ENCODE measurements around the gene CACNA1G.

CACNA1G gene

DNA sequence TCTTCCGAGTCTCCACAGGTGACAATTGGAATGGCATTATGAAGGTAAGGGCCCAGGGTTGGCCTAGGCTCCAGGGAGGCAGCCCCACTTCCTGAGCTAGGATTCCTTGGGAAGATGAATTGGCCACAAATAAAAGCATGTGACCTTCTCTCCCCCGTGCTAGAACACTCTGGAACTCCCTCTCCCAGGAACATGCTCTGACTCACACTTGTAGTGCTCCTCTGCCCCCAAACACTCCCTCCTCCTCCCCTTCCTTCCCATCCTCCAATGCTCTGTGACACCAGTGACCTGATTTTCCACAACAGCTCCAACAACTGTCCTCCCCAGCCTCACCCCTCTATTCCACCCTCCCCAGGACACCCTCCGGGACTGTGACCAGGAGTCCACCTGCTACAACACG is 57.8 kb downstream of the CACNA1G start:
- DNase-seq: no peak

DNA sequence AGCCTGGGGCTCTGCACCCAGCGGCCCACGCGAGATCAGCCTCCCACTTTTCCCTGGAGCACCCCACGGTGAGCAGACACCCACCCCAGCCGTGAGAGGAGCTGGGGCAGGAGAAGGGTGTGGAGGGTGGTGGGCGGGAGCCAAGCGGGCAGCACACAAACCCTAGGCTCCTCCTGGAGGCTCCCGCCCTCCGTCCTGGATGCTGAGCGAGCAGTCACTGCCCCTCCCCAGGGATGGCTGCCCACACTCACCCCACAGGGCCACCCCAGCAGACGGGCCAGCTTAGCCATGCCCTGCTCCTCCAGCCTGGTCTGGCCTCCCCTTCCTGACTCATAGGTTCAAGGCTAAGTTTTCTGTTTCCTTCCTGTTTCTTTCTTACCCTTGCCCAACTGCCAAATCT is 58.4 kb downstream of the CACNA1G start:
- no peak for DNase-seq

DNA sequence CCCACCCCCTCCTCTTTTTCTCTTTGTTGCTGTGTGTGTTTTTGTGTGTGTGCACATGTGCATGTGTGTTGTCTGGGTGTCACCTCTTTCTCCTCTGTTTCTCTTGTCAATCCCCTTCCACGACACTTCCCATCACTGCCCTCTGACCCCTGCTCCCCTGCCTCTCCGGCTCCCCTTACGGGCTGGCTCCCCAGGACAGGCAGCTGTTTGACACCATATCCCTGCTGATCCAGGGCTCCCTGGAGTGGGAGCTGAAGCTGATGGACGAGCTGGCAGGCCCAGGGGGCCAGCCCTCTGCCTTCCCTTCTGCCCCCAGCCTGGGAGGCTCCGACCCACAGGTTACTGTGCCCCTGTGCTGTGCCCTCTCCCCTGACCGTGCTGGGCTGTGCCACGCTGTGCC is 59.0 kb downstream of the CACNA1G start:
- DNase-seq: no peak

DNA sequence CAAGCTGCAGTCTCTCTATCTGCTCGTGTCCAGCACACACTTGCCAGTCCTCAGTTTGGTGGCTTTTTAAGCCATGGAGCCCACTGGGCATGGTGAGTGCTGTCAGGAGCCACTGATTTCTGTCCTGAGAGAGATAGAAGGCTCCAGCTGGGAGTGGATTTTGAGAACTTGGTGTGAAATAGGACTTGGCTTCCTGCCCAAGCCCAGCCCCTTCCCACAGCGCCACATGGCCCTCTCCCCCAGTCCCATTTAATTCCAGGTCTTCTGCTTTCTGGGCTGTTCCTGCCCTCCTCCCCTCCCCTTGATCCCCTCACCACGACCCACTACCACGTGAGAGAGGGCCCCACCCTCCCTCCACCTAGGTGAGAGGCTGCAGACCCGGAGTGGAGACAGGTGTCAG is 59.7 kb downstream of the CACNA1G start:
- DNase-seq: no peak

DNA sequence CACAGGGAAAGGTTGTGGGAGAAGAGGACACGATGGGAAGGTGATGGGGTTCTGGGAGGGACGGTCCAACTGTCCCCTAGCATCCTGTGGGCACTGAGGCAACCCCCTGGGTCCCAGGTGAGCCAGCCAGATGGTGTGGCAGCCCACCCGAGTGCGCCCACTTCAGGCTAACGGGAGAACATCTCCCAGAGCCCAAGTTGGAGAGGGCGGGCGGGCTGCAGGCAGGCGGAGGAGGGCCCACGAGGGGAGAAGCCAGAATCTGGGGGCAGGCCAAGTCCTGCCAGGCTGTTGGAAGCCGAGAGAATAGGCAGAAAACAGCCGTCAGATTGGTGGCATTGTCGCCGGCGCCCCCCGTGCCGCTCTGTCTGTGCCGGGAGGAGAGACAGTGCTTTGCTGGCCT is 60.3 kb downstream of the CACNA1G start:
- no peak for DNase-seq

DNA sequence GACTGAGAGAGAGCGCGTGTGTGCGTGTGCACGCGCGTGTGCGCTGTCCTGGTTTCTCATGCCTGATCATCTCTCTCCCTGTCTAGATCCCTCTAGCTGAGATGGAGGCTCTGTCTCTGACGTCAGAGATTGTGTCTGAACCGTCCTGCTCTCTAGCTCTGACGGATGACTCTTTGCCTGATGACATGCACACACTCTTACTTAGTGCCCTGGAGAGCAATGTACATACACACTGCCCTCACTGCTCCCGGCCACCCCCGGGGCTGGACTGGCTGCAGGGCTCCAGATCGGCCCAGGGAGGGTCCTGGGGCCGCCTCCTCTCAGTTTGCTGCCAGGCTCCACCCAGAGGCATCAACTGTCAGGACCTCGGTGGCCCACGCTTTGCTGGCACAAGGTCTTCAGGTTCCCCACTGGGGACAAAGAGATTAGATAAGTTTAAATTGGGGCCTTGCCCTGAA is 61.1 kb downstream of the CACNA1G start:
- no peak for DNase-seq

DNA sequence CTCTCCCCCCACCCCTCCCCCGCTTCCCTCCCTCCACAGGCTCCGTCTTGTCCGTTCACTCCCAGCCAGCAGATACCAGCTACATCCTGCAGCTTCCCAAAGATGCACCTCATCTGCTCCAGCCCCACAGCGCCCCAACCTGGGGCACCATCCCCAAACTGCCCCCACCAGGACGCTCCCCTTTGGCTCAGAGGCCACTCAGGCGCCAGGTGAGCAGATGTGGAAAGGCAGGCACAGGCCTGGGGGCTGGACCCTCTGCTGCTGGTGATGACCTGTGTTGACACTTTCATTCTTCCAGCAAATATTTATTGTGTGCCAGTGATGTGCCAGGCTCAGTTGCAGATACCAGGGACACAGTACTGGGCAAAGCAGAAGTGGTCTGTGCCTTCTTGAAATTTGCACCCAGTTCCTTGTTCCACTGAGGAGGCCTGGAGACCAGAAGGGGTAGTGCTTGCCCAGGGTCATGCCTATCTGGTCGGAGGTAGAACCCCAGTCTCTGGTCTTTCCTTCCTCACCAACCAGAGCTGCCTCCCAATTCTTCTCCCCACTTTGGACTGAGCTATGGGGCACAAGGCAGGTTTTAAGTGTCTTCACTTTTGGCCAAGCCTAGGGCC is 63.9 kb downstream of the CACNA1G start:
- DNase-seq: no peak

DNA sequence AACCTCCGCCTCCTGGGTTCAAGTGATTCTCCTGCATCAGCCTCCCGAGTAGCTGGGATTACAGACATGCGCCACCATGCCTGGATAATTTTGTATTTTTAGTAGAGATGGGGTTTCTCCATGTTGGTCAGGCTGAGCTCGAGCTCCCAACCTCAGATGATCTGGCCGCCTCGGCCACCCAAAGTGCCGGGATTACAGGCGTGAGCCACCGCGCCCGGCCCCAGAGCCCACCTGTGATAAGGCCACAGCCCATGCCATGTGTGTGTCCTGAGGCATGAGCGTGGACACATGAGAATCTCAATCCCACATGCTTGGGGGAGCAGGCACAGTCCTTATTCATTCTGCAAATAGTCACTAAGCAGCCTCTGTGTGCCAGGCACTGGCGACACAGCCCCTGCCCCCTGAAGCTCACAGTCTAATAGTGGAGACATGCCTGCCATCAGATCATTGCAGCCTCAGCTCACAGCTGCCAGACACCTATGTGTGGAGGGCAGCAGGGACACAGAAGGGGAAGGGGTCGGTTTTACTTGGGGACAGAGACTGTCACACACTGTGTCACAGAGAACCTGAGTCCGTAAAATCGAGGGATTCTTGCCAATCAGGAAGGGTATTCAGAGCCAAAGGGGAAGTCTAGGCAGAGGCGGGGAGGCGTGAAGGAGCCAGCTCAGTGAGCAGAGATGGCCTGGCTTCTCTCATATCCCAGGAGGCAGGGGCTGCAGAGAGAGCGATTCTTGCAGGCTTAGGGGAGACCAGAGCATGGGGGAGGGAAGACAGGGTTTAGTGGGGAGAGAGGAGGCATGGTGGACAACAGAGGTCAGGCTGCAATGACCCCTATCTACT is 64.7 kb downstream of the CACNA1G start:
- no peak for DNase-seq

DNA sequence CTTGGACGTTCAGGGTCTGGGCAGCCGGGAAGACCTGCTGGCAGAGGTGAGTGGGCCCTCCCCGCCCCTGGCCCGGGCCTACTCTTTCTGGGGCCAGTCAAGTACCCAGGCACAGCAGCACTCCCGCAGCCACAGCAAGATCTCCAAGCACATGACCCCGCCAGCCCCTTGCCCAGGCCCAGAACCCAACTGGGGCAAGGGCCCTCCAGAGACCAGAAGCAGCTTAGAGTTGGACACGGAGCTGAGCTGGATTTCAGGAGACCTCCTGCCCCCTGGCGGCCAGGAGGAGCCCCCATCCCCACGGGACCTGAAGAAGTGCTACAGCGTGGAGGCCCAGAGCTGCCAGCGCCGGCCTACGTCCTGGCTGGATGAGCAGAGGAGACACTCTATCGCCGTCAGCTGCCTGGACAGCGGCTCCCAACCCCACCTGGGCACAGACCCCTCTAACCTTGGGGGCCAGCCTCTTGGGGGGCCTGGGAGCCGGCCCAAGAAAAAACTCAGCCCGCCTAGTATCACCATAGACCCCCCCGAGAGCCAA is 65.6 kb downstream of the CACNA1G start:
- peak in 3 of 4 experiments; percentile 15 to 57 (median 26) for DNase-seq

DNA sequence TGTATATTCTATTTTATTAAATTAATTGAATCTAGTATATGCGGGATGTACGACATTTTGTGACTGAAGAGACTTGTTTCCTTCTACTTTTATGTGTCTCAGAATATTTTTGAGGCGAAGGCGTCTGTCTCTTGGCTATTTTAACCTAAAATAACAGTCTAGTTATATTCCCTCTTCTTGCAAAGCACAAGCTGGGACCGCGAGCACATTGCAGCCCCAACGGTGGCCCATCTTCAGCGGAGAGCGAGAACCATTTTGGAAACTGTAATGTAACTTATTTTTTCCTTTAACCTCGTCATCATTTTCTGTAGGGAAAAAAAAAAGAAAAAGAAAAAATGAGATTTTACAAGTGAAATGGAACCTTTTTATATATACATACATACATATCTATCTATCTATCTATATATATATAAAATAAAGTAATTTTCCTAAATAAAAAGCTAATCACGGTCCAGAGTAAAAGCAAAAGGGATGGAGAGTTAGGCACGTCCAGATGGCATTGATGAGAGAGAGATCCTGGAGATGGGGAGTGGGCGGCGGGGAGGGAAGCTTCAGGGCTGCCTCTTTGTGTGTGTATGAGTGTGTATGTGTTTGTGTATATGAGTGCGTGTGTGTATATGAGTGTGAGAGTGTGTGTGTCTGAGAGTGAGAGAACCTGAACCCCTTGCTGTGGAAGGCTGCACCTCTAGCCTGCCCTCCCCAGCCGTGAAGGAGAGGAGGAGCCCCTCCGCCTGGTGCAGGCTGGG is 66.7 kb downstream of the CACNA1G start:
- DNase-seq: no peak

DNA sequence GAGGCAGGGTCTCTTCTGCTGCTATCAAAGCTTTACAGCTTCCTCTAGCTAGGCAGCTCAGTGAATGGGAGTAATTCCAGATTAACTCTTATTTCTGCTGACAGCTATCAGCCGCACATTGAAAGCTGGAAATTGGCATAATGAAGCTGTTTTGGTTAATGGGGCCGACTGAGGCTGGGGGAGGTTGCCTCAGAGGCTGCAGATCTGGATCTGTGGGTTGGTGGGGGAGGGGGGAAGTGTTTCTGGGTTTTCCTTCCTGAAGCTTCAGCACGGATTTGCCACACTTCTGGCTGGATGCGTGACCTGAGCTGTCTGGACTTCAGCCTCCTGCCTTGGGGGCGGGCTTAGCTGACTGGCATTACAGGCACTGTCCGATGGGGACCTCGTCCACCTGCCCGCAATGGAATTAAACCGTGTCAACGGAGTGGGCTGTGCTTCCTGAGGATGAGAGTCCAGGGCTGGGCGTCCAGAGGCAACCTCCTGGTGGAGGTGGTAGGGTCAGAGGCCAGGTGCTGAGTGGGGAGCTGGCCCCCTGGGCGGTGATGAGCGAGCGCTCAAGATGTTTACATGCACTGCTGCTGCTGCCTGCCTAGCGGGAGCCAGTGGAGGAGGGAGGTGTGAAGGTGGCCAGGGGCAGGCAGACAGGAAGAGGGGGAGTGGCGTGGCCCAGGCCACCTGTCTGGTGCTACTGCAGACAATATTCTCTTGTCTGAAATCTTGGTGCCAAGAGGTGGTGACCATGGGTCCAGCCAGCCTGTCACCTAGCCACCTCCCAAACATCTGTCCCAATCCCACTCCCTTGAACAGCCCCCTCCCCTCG is 67.5 kb downstream of the CACNA1G start:
- DNase-seq: no peak

DNA sequence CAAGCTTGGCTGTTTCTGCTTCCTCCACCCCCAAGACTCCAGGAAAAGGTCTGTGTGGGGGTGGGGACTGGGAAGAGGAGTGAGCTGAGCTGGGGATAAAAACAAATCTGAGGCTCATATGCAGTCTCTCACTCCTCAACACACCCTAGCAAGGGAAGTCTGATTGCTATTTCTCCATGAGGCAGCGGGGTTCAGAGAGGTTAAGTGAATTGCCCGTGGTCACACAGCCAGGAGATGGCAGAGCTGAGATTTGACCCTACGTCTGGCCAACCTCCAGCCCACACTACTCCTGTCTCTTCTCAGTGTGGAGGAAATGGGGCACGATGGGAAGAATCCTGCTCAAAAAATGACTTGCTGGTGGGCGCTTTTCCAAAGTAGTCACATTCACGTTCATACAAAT is 69.4 kb downstream of the CACNA1G start:
- no peak for DNase-seq

DNA sequence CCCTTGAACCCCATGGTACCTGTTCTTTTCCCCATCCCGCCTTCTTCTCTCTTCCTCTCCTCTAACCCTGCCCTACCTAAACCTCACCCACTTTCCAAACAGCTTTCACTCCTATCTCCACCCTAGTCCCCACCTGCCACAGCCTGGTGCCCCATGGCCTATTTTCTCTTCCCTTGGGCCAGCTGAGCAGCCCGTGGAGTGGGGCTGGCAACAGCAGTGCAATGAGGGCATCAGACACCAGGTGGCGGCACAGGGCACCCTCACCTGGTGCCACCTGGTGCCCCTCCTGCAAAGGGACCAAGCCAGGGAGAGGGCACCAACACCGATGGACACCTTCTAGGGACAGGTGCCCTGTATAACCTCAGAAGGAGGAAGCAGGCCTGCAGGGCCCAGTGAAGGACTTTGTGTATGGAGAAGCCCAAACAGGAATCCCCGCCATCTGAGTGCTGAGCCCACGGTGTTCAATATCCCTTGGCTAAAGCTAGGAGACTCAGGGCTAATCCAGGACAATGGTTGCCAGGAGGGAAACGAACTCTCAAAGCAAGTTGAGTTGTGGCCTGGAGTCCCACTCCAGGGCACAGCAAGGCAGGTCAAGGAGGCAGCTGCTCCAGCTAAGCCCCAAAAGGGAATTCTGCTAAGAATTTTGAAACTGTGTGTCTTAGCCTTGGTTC is 70.1 kb downstream of the CACNA1G start:
- peak; percentile 10 to 47 (median 21) for DNase-seq

DNA sequence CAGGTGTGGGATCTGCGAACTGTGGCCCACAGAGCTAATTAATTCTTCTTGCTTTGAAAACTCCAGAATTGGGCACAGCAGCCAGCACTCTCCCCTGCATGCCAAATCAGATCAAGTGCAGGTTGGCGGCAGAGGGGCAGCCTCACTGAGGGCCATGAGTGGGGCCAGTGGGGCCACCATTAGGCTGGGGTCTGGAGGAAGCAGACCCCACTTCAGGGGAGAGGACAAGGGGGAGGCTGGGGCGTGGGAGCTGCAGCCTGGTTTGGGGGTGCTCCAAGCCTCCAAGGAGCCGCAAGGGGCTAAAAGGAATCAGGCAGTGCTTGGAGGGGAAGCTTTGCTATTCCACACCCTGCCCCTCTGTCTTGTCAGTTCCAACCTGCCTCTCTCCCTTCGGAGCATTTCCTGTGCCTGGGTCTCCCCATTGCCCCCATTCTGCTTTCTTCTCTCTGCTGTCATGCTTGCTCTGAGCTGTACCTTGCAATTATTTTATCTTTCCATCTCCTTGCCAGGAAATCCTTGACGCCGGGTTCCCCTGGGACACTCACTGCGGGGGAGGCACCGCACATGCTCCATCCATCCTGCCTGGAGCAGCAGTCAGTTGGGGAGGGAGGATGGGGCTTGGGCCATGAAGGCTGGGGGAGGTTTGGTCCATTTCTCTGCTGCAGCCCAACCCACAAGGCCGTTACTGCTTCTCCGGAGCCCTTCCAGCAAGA is 70.8 kb downstream of the CACNA1G start:
- DNase-seq: no peak

DNA sequence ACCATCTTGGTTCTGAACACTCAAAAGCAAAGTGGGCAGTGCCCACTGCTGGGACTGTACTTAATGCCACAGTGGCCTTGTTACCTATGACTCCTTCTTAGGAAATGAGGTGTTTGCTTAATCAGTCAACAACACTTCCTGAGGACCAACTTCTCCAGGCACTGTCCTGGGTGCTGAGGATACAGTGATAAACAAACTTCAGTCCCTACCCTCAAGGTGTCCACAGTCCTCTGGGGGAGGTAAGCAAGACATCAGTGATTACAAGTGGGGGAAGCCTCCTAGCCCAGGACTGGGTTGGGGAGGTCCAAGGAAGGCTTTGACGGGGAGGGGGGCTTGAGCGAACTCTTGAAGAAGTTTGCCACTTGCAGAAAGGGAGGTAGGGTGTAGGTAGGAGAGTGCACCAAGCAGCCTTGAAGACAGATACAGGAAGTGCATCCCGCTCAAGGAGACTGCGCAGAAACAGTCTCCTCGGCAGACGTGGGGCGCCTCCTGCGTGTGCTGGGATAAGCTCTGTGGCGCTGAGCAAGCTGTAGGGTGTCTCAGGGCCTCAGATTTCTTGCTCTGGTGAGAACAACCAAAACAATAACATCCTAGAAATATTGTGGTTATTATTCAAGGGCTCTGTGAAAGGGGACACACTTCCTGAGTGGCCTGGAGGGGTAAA is 71.5 kb downstream of the CACNA1G start:
- DNase-seq: no peak

DNA sequence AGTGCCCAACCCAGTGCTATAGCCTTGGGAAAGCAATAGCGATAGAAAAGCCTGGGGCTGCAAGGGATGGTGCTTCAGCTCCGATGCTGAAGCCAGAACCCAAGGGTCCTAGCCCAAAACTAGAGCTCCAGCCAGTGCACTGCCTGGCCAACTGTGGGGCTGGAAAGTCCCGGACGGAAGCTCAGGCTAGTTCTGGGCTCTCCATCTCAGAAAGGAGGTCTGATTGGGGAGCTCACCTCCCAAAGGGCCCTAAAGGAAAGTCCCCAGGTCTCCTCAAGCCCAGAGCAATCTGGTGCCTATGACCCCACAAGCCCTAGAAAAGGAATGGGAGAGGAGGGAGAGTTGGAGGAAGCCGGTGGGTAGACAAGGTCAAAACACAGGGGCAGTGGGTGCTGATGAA is 72.1 kb downstream of the CACNA1G start:
- DNase-seq: no peak

DNA sequence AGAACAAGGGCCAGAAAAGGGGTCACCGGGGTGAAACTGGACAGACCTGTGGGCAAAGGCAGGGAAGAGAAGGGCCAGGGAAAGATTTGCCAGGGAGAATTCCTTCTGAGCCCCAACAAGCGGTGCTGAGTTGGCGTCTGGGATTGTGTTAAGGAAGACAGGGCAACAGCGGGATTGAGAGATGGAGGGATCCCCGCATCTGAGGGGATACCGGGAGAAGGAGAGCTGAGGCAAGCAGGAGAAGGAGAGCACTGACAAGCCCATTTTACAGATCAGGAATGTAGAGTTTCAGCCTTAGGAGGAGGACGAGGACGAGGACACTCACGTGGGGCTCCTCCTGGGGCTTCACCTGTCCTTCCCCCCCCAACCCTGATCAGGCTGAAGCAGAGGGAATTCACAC is 73.2 kb downstream of the CACNA1G start:
- DNase-seq: no peak

DNA sequence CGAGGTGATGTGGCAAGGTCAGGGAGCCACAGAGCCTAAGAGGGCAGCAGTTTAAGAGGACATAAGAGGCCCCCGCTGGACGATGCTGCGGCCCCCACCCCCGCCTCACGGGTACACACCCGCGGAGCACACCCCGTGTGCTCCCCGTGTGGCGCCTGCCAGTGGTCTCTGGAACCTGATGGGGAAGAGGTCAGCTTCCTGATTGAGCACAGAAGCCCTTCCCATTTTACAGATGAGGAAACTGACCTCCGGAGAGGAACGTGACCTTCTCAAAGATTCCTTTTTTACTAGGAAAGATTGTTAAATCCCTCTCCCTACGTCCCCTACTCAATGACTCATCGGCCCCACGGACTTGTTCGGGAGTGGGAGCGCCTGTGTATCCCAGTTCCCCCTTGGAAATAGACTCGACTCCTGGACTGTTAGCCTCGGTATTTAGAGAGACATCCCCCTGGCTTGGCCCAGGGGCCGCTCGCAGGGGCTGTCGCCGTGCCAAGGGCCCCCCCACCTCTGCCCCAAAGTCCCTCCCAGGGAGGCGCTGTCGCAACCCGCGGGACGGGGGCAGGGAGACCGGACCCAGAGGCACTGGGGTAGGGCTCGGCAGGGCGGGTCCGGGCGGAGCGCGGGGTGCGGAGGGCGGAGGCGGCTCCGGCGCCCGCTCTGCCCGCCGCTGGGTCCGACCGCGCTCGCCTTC is 73.9 kb downstream of the CACNA1G start, which contains the start of gene ABCC3:
Gene ABCC3, plus strand, starts transcription at position 658 of the 691 bp plus-strand sequence. CDS start 56 bp downstream, outside the sequence.
- no peak for DNase-seq

DNA sequence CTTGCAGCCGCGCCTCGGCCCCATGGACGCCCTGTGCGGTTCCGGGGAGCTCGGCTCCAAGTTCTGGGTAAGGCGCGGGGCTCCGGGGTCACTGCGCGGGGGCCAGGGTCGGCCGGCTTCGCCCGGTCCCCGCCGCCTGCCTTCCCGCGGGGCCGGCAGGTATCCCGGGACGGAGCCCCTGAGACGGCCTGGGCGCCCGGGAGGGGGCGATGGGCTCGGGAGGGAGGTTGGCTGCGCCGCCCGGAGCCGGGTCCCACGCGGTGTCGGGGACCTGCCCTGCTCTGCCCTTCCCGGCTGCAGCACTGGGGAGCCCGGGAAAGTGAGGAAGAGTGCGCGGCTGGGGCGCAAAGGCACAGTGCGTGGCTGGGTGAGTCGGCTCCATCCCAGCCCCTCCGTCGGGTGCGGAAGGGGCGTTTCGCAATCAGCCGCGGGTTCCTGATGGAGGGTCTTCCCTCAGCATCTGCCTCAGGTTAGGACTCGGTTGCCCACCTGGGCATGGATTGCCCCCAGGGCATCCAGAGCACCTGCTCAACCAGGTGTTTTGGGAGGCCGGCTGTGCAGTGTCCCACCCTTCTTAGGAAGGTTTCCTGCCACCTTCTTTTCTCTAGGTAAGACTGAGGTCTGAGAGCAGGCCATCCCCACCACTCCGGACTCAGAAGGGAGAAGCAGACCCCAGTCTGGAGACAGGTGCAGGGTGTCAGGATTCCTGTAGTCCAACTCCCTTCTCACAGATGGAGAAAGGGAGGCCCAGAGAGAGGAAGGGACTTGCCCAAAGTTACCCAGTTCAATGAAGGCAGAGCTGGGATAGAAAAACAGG is 74.6 kb downstream of the CACNA1G start:
- no peak for DNase-seq

Data from activated naive CD4-positive, alpha-beta T cell (primary cell).